ENCODE results near the gene CUL2.
"Not testable (repeated sequence)": the region's sequence is repeated elsewhere in the genome, so short reads cannot be mapped to it uniquely, and the experiment has no call there.

CUL2 gene

DNA sequence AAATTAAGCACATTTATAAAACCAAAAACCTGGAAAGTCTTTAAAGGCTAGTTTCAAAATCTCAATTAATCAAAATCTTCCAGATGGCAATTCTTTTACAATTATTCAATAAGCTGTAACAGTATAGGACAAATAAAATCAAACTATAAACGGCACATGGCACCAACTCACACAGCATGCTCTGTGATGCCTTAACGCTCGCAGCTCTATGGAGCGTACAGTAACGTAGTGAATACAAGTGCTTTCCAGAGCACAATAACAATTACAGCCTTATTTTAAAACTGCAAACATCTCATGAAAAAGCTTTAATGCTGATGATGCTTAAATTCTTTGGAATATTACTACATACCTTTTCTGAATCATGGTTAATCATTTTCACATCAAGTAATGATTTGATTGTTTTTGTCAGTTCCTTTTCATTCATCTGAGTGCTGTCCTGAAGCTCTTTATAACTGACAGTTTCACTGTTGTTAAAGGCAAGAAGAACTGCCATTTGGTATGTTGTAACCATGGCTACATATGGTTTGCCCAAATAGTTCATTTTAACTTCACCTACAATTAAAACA is 74.2 kb downstream of the CUL2 start:
- DNase-seq, result no peak

DNA sequence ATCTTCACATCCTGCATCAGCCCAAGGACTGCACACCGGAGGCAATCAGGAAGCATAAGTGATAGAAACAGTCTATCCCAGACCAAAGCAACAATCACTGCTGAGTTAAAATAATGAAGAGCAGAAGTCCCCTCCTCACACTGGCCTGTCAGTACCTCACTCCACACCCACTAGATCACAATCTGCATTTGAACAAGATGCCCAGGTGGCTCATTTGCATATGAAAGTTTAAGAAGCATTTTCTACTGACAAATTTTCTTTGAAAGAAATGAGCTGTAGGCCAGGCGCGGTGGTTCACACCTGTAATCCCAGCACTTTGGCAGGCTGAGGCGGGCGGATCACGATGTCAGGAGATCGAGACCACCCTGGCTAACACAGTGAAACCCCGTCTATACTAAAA is 77.4 kb downstream of the CUL2 start:
- DNase-seq, result no peak

- DNase-seq, result no peak
Observed at GRCh38 chr10:35011771-35012191, 78.4 kb downstream of the CUL2 start.

DNA sequence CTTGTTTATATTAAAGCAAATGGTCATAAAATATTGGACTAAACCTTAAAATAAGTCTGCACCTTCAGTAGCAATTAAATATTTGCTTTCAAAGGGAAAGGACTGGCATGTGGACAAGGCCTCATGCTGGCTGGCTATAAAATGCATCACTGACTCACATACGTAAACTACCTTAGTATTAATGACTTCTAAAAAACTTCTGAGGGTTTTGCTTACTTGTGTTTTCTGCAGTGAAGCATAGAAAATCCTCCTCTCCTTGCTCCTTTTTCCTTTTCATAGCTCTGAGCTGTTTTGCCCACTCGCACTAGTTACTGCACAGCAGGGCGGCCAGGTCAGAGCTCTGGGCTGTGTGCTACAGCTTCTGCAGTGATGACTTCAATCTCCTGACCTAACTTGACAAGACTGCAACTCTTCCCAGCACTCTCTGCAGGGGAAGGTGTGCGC is 82.3 kb downstream of the CUL2 start:
- DNase-seq, result no peak

- DNase-seq, result no peak
Observed at GRCh38 chr10:35006836-35007235, 83.3 kb downstream of the CUL2 start.

DNA sequence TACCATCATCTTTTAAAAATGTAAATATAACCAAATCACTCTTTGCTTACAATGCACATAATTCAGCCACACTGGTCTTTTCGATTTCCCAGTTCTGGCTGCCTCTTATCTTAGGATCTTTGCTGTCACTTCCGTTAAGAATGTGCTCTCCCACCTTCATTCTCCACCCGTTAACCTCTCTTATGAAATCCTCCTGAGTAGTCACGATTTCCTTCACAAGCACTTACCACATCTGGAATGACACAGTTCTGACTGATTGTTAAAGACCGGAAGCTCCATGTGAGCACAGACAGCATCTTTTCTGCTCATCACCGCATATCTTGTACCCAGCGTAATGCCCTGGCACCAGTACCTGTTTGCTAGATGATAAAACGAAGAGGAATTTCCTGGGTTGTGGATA is 84.3 kb downstream of the CUL2 start:
- no peak for DNase-seq

- DNase-seq, result no peak
Observed at GRCh38 chr10:35004651-35005050, 85.5 kb downstream of the CUL2 start.

DNA sequence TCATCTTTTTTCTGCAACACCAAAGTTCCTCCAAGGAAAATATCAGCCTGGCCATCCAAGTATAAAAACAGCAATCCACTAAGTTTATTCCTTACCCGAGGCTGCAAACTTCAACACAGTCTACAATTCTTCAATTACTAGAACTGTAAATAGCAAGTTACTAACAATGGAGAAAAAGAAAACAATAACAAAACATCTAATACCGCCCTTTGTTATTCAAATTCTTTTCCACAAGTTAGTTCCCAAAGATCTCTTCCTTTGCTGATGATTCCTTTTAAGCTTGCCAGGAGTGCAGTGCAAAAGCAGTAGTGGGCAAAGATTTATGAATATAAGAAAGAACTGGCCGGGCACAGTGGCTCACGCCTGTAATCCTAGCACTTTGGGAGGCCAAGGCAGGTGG is 86.2 kb downstream of the CUL2 start:
- no peak for DNase-seq

GRCh38 chr10:35000936-35001335 is 89.2 kb downstream of the CUL2 start:
- no peak for DNase-seq

- no peak for DNase-seq
Observed at GRCh38 chr10:34999532-34999931, 90.6 kb downstream of the CUL2 start.

DNA sequence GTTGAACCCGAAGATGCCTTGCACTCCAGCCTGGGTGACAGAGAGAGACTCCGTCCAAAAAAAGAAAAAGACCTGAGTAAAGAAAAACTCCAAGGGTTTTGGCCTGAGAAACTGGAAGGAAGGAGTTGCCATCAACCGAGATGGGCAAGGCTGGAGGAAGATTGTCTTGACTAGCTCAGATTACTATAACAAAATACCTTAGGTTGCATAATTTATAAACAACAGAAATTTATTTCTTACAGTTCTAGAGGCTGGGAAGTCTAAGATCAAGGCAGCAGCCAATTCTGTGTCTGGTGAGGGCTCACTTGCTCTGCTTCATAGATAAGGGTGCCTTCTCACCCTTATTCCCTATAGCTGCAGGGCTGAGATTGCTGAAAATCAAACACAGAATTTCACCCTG is 91.2 kb downstream of the CUL2 start:
- DNase-seq, result no peak

DNA sequence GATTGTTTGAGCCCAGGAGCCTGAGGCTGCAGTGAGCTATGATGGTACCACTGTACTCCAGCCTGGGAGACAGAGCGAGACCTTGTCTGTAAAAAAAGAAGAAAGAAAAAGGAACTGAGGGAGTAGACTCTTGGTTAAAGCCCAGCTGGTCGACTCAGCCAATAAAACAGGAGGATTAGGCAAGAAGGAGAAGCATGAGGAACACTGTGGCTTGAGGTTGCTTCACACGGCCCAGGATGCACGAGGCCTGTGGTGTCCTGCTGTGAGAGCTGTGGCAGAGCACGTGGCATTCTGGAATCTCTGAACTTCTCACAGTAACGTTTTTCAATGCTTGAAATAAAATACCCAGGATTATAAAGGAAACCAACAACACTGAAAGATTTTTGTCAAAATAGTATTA is 93.3 kb downstream of the CUL2 start:
- DNase-seq, result no peak

GRCh38 chr10:34995925-34996324 is 94.2 kb downstream of the CUL2 start:
- no peak for DNase-seq

DNA sequence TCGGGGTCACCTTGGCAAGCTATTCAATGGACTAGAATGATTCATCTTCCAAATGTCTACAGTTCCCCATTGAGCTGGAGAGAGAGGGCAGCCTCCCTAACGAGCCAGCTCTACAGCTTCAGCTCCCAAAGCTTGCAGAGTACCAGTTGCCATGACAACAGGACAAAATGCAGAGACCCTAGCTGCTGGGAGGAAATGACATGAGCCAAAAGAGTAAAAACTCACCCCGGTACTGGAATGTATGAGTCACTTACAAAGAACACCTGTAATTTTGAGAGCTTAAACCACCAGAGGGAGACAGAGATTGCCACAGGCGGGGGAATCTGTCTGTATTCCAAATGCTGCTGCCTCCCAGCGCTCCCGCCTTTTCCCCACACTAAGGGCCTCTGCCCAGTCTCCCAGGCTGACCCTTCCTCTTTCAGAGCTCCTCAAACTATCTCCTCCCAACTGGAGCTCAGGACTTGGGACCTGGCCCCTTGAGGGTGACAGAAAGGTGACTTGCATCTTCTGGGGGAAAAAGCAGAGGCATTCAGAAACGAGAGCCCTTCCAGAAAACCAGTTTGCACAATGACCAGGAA is 95.5 kb downstream of the CUL2 start:
- DNase-seq, result peak; percentile 58

- DNase-seq, result no peak
Observed at GRCh38 chr10:34993782-34994181, 96.4 kb downstream of the CUL2 start.

DNA sequence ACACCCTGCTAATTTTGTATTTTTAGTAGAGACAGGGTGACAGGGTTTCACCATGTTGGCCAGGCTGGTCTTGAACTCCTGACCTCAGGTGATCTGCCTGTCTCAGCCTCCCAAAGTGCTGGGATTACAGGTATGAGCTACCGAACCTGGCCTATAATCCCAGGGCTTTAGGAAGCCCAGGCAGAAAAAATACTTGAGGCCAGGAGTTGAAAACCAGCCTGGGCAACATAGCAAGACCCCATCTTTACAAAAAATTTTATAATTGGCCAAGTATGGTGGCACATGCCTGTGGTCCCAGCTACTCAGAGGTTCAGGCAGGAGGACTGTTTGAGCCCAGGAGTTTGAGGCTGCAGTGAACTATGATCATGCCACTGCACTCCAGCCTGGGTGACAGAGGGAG is 99.0 kb downstream of the CUL2 start:
- DNase-seq, result not testable (repeated sequence)

DNA sequence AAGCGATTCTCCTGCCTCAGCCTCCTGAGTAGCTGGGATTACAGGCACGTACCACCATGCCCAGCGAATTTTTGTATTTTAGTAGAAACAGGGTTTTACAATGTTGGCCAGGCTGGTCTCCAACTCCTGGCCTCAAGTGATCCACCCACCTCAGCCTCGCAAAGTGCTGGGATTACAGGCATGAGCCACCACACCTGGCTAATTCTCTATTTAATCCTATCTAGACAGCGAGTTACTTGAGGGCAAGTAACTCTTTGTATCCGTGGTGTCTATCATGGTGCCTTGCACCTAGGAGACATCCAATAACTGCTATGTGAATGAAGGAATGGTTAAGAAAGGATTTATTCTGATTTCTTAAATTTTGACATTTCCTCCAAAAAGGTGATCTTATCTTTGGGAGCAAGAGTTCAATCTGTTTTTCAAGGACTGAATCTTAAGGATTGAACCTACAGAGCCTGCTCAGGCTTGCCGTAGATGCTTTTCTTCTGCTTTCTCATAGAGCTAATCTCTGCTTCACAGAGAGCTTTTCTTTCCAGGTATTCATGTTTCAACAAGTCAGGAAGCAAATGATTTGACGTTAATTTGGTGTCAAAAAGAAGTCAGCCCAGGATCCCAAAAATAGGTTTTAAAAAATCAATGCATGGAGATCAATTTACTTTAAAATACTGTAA is 101.6 kb downstream of the CUL2 start:
- DNase-seq, result no peak

- no peak for DNase-seq
Observed at GRCh38 chr10:34985823-34986222, 104.3 kb downstream of the CUL2 start.

DNA sequence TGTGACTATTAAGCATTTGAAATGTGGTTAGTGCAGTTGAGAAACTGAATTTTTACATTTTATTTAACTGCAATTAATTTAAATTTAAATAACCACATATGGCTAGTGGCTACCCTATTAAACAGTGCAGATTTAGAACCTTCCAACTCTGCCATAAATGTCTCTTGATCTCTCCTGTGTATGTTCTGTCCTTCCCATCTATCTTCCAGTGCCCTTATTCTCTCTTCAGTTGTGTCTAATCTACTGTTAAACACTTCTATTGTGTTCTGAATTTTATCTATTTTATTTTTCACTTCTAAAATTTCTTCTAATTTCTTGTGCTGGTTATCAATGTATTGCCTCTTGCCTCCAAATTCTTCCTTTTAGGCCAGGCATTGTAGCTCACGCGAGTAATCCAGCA is 105.0 kb downstream of the CUL2 start:
- no peak for DNase-seq

GRCh38 chr10:34981844-34982243 is 108.3 kb downstream of the CUL2 start:
- DNase-seq, result no peak

DNA sequence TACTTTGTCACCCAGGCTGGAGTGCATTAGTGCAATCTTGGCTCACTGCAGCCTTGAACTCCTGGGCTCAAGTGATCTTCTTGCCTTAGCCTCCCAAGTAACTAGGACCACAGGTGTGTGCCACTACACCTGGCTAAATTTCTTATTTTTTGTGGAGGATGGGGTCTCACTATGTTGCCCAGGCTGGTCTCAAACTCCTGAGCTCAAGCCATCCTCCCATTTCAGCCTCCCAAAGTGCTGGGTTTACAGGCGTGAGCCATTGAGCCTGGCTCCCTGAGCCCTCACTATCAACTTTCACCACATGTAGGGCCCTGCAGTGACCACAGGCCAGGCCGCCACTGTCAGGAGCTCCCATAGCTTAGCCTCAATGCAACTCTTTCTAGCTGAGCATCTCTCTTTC is 110.2 kb downstream of the CUL2 start:
- no peak for DNase-seq

DNA sequence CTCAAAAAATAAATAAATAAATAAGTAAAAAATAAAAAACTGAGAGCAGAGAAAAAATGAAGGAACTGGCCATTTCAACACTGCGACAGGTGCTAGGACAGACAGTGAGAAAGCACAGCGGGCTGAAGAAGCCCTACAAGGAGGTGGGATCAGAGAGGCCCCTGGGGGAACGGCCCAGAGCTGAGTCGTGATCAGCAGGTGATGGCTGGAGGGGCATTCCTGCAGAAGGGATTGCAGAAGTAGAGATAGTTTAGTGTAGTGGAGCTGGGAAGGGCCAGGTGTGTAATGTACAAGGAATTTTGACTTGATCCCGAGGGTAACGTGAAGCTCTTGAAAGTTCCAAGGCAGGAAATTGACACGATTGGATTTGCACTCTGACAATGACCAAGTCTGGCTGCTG is 112.1 kb downstream of the CUL2 start:
- DNase-seq, result no peak

- DNase-seq, result not testable (repeated sequence)
Observed at GRCh38 chr10:34976380-34976910, 113.7 kb downstream of the CUL2 start.

DNA sequence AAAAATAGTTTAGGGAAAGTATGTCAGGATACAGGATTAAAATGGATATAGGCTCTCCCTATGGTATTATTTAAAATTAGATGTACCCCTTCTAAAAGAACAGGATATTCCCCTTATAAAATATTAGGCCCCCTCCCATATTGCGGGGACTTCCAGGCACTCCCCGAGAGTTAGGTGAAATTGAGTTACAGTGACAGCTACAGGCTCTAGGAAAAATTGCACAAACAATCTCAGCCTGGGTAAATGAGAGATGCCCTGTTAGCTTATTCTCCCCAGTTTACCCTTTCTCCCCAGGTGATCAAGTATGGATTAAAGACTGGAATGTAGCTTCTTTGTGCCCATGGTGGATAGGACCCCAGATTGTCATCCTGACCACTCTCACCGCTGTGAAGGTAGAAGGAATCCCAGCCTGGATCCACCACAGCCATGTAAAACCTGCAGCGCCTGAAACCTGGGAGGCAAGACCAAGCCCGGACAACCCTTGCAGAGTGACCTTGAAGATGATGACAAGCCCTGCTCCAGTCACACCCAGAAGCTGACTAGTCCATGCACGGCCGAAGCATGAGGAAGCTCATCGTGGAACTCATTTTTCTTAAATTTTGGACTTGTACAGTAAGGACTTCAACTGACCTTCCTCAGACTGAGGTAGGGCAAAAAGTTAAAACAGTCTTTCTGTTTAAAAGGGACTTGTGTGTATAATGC is 115.6 kb downstream of the CUL2 start:
- DNase-seq, result not testable (repeated sequence)

Data from CD4-positive, alpha-beta T cell treated with Interleukin-21 for 1 hour (primary cell).